Progenitor cell of endocrine pancreas (in vitro differentiated cells): ENCODE measurements around the gene PHACTR2. TPM values are rescaled to one million over a fixed set of nuclear protein-coding genes. Genes with fewer than 3 reads are reported as not detected.
"Not testable (repeated sequence)": the region's sequence is repeated elsewhere in the genome, so short reads cannot be mapped to it uniquely, and the experiment has no call there.

Experiments used
- DNase-seq: peaks from one replicate; pipeline ENCODE4 v3.0.0; 2021; ENCODE audit warnings: low spot score; ENCODE audit not compliant: unreplicated experiment
- H3K27ac Mint-ChIP-seq: 2 replicates; pipeline ENCODE4 v1.8.0; 2021; ENCODE audit warnings: mild to moderate bottlenecking, moderate library complexity, mixed read lengths
- H3K27me3 Mint-ChIP-seq: 2 replicates; pipeline ENCODE4 v1.8.0; 2021; ENCODE audit warnings: mixed read lengths
- H3K36me3 Mint-ChIP-seq: 2 replicates; pipeline ENCODE4 v1.8.0; 2022; ENCODE audit warnings: mixed read lengths; ENCODE audit not compliant: insufficient read depth
- H3K4me1 Mint-ChIP-seq: 2 replicates; pipeline ENCODE4 v1.8.0; 2021; ENCODE audit warnings: low read depth, mixed read lengths
- H3K4me3 Mint-ChIP-seq: 2 replicates; pipeline ENCODE4 v1.8.0; 2021; ENCODE audit warnings: low read depth, mild to moderate bottlenecking, moderate library complexity, mixed read lengths
- H3K9me3 Mint-ChIP-seq: 2 replicates; pipeline ENCODE4 v1.8.0; 2021; ENCODE audit warnings: low read depth, mixed read lengths
- CTCF ChIP-seq: fragments of 200-600 bp; sonication (generic); IDR thresholded peaks from one replicate; pipeline ENCODE4 v1.5.0; 2021; ENCODE audit warnings: antibody characterized with exemption, mild to moderate bottlenecking; ENCODE audit not compliant: unreplicated experiment
- total RNA-seq: library from RNA; stranded (reverse); gene quantifications from 2 replicates; pipeline ENCODE4 v1.2.1, GENCODE V29; 2021

PHACTR2 gene
- total RNA-seq, 1 donor from 2014 or later, result 55.2 TPM

DNA sequence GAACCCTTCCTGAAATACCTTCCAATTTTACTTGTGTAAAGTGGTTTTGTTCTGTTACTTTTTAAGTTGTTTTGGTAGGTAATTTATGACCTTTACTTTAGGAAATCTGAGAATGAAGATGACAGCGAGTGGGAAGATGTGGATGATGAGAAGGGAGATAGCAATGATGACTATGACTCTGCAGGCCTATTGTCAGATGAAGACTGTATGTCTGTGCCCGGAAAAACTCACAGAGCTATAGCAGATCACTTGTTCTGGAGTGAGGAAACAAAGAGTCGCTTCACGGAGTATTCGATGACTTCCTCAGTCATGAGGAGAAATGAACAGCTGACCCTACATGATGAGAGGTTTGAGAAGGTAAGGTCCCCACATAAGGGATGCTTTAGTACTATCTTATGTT lies 179.9 kb downstream of the PHACTR2 start:
- peaks cover 63% of the 10 kb centered on the region for H3K36me3 Mint-ChIP-seq

GRCh38 chr6:143859891-143860660 lies 182.3 kb downstream of the PHACTR2 start:
- H3K36me3 Mint-ChIP-seq, result peaks cover 51% of the 10 kb centered on the region
- no peak for TF ChIP-seq CTCF
- H3K27ac Mint-ChIP-seq, result no peak overlapping the region
- no peaks in the 10 kb centered on the region for H3K27me3 Mint-ChIP-seq
- peaks cover 5% of the 10 kb centered on the region for H3K9me3 Mint-ChIP-seq
- no peak for DNase-seq
- H3K4me1 Mint-ChIP-seq, result no peaks in the 10 kb centered on the region
- no peak overlapping the region for H3K4me3 Mint-ChIP-seq

More for the DNA sequence above, 179.9 kb downstream of the PHACTR2 start:
- Mint-ChIP-seq H3K4me3 (no peak overlapping the region), H3K27me3 (no peaks in the 10 kb centered on the region), H3K9me3 (peaks cover 15% of the 10 kb centered on the region), H3K4me1 (no peaks in the 10 kb centered on the region), H3K27ac (no peak overlapping the region)
- TF ChIP-seq CTCF, result no peak
- no peak for DNase-seq

GRCh38 chr6:143863771-143864170 lies 186.0 kb downstream of the PHACTR2 start:
- H3K27me3 Mint-ChIP-seq, result no peaks in the 10 kb centered on the region
- H3K27ac Mint-ChIP-seq, result no peak overlapping the region
- no peaks in the 10 kb centered on the region for H3K4me1 Mint-ChIP-seq
- peaks cover 10% of the 10 kb centered on the region for H3K9me3 Mint-ChIP-seq
- H3K36me3 Mint-ChIP-seq, result peaks cover 42% of the 10 kb centered on the region
- no peak overlapping the region for H3K4me3 Mint-ChIP-seq
- no peak for DNase-seq
- TF ChIP-seq CTCF, result no peak

DNA sequence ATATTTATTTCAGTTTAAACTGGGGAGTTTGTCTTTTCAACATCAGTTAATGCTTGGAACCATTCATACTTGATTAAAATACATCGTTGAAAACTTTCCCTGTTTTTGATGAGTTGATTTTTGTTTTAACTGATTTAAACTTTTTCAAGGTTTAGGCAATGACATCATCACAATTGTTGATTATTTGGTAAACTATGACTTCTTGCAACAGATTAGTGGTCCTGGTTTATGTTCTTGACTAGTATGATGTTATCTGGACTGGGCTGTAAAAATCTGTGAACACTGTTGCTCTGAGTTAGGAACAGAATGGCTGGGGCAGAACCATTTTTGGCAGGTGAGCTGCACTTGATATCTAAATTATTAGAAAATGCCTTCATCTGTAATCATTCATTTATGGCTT lies 186.5 kb downstream of the PHACTR2 start, which contains the start of gene ZC2HC1B:
Gene ZC2HC1B, plus strand, starts transcription at position 241 of the 400 bp plus-strand sequence. Its CDS starts 66 bp downstream, at position 307.
- Mint-ChIP-seq H3K9me3 (peaks cover 13% of the 10 kb centered on the region), H3K36me3 (peaks cover 41% of the 10 kb centered on the region), H3K27me3 (no peaks in the 10 kb centered on the region), H3K4me1 (no peaks in the 10 kb centered on the region), H3K27ac (no peak within 1 kb of the TSS), H3K4me3 (no peak within 1 kb of the TSS)
- TF ChIP-seq CTCF, result no peak
- no peak for DNase-seq

GRCh38 chr6:143867236-143867635 lies 189.5 kb downstream of the PHACTR2 start:
- H3K4me3 Mint-ChIP-seq, result no peak overlapping the region

DNA sequence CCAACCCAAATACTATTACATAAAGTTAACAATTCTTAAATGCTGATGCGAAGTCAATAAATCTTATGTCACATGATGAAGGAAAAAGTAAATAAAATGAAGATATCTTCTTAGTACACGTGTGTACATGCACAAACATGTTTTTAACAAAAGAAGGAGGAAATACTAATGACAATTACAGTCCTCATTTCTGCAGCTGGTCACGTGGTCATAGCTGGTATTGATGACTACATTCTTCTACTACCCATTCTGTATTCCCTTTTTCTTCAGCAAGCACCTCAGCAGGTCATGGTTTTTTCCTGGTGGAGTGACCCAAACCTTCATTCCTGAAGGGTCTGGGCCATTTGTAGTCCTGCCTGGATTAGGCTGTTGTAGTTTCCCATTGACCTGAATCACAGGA lies 191.0 kb downstream of the PHACTR2 start:
- H3K4me3 Mint-ChIP-seq, H3K27me3 Mint-ChIP-seq, DNase-seq, H3K27ac Mint-ChIP-seq, H3K4me1 Mint-ChIP-seq: not testable (repeated sequence)
- H3K36me3 Mint-ChIP-seq, result peaks cover 23% of the 10 kb centered on the region
- H3K9me3 Mint-ChIP-seq, result peaks cover 14% of the 10 kb centered on the region

More at GRCh38 chr6:143867236-143867635, 189.5 kb downstream of the PHACTR2 start:
- H3K9me3 Mint-ChIP-seq, result peaks cover 14% of the 10 kb centered on the region
- no peaks in the 10 kb centered on the region for H3K27me3 Mint-ChIP-seq
- H3K36me3 Mint-ChIP-seq, result peaks cover 29% of the 10 kb centered on the region
- DNase-seq, result no peak
- H3K4me1 Mint-ChIP-seq, result no peaks in the 10 kb centered on the region
- no peak overlapping the region for H3K27ac Mint-ChIP-seq
- no peak for TF ChIP-seq CTCF

DNA sequence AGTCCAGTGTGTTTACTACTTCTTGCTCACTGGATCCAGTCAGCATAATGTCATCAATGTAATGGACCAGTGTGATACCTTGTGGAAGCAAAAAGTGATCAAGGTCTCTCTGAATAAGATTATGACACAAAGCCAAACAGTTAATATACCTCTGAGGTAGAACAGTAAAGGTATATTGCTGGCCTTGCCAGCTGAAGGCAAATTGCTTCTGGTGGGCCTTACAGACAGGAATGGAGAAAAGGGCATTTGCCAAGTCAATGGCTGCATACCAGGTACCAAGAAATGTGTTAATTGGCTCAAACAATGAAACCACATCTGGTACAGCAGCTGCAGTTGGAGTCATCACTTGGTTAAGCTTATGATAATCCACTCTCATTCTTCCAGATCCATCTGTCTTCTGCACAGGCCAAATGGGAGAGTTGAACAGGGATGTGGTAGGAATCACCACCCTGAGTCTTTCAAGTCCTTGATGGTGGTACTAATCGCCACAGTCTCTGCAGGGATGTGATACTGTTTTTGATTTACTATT lies 193.5 kb downstream of the PHACTR2 start:
- not testable (repeated sequence) for DNase-seq, H3K27me3 Mint-ChIP-seq, H3K27ac Mint-ChIP-seq, H3K4me3 Mint-ChIP-seq, H3K4me1 Mint-ChIP-seq
- H3K9me3 Mint-ChIP-seq, result peaks cover 32% of the 10 kb centered on the region
- H3K36me3 Mint-ChIP-seq, result peaks cover 18% of the 10 kb centered on the region
